ENCODE measurements around the gene TATDN2.
"Not testable (repeated sequence)": the region's sequence is repeated elsewhere in the genome, so short reads cannot be mapped to it uniquely, and the experiment has no call there.

The TATDN2 gene

DNA sequence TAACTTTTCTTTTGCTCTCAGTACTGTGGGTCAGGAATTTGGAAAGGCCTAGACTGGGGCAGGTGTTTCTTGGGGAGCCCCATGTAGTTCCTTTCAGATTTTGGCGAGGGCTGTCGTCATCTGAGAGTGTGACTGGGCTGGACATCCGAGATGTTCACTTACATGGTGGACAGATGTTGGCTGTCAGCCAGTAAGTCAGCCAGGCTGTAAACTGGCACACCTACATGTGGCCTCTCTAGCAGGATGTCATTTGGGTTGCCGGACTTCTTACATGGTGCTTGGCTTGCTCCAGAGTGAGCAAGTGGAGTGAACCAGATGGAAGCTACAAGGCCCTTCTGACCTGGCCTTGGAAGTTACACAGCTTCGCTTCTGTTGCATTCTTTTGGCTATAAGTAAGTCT lies 20.7 kb downstream of the TATDN2 start:
- no peak overlapping the region for H3K4me3 ChIP-seq (ENCODE audit: low read depth, low read length)
- TF ChIP-seq CTCF (IDR thresholded peaks at IDR 0.05; ENCODE audit: low read depth, low read length), result no peak
- no peak for DNase-seq (ENCODE audit: low read depth, low spot score)
- in situ Hi-C loops (cut with HindIII; ENCODE audit: low sequenced_read_pairs), result no loop called here

- H3K4me3 ChIP-seq (ENCODE audit: low read depth, low read length), result no peak overlapping the region
- TF ChIP-seq CTCF (IDR thresholded peaks at IDR 0.05; ENCODE audit: low read depth, low read length), result no peak
- DNase-seq (ENCODE audit: low read depth, low spot score), result no peak
- in situ Hi-C loops (cut with HindIII; ENCODE audit: low sequenced_read_pairs), result no loop called here
Measured at GRCh38 chr3:10269443-10269842, 21.2 kb downstream of the TATDN2 start.

DNA sequence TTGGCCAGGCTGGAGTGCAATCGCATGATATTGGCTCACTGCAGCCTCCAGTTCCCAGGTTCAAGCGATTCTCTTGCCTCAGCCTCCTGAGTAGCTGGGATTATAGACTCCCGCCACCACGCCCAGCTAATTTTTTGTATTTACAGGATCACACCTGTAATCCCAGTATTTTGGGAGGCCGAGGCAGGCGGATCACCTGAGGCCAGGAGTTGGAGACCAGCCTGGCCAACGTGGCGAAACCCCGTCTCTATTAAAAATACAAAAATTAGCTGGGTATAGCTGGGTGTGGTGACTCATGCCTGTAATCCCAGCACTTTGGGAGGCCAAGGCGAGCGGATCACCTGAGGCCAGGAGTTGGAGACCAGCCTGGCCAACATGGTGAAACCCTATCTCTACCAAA lies 24.2 kb downstream of the TATDN2 start:
- DNase-seq (ENCODE audit: low read depth, low spot score); H3K4me3 ChIP-seq (ENCODE audit: low read depth, low read length); in situ Hi-C loops (cut with HindIII; ENCODE audit: low sequenced_read_pairs): not testable (repeated sequence)

DNA sequence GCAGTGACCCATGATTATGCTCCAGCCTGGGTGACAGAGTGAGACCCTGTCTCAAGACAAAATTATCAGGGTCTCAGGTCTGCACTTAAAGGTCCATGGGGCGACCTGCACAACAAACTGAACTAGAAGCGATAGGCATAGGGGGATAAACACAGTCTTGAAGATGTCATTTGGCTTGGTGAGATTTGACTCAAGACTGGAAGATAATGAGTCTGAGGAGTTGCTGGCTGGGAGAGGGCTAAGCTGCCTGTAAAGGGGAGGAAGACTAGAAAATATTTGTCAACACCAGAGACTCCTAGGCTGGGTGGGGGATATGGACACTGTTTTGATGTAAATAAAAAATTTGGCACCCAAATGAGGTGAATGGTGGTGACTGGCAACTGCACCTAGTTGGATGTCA lies 24.7 kb downstream of the TATDN2 start:
- TF ChIP-seq CTCF (IDR thresholded peaks at IDR 0.05; ENCODE audit: low read depth, low read length), result no peak
- H3K4me3 ChIP-seq (ENCODE audit: low read depth, low read length), result no peak overlapping the region
- DNase-seq (ENCODE audit: low read depth, low spot score), result no peak
- in situ Hi-C loops (cut with HindIII; ENCODE audit: low sequenced_read_pairs), result no loop called here

DNA sequence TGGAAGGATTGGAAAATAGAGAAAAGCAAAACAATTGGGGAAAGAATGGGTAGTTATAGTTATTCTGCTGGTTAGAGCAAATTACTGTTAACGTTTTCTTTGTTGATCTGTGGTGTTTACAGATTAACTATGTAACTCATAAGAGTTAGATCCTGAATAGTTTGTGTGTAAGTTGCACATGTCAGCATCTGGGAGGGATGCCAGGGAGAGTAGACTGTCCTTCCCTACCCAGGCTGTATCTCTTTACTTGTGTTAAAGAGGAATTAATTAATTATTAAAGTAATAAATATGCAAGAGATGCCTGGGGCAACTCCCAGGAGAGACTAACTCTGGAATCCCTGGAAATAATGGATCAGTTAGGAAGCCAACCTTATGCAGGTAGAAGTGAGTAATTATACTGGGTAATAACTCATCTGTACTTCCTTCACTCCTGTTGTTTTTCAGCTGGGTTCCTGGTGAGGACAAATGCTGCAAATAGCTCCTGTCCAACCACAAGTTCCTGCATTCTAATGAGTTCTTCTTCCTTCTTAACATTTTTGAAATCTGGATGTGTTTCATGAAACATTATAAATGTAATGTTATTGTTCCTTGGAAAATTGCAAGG lies 25.5 kb downstream of the TATDN2 start:
- DNase-seq (ENCODE audit: low read depth, low spot score), result no peak
- H3K4me3 ChIP-seq (ENCODE audit: low read depth, low read length), result no peak overlapping the region
- no peak for TF ChIP-seq CTCF (IDR thresholded peaks at IDR 0.05; ENCODE audit: low read depth, low read length)
- in situ Hi-C loops (cut with HindIII; ENCODE audit: low sequenced_read_pairs), result no loop called here

- in situ Hi-C loops (cut with HindIII; ENCODE audit: low sequenced_read_pairs), result no loop called here
- DNase-seq (ENCODE audit: low read depth, low spot score), result no peak
Measured at GRCh38 chr3:10274601-10275000, 26.3 kb downstream of the TATDN2 start.

More at GRCh38 chr3:10274601-10275000, 26.3 kb downstream of the TATDN2 start:
- no peak for TF ChIP-seq CTCF (IDR thresholded peaks at IDR 0.05; ENCODE audit: low read depth, low read length)
- no peak overlapping the region for H3K4me3 ChIP-seq (ENCODE audit: low read depth, low read length)
